GM12865 (cell line): ENCODE data around the gene ZNF75A.
A peak's percentile ranks its signal among the peaks of the same experiment; 100 is the strongest.

Source experiments
- DNase-seq: peaks from one replicate; pipeline ENCODE4 v3.0.0; 2010; ENCODE audit warnings: low read depth
- H3K4me3 ChIP-seq: 2 replicates; pipeline ENCODE4 v1.5.1; 2011; ENCODE audit warnings: mild to moderate bottlenecking, low read depth, low read length, control low read depth
- TF ChIP-seq, protein P1 (sequence below): IDR thresholded peaks from 2 replicates; pipeline ENCODE4 v1.5.1; 2011; ENCODE audit warnings: low read length, control low read depth, low read depth, inconsistent platforms; ENCODE audit not compliant: insufficient read depth; ENCODE audit errors: missing control alignments

Gene ZNF75A

DNA sequence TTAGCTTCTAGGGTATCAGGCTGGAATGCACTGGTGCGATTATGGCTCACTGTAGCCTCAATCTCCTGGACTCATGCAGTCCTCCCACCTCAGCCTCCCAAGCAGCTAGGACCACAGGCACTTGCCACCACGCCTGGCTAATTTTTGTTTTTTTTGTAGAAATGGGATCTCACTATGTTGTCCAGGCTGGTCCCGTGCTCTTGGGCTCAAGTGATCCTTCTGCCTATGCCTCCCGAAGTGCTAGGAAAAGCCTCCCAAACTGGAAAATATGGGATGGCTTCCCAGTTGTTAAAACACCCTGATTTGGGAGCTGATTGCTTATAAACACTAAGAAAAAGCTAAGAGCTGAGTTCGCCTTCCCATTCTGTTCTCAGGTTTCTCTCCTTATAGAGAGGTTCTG lies 28.6 kb upstream of the ZNF75A start:
- DNase-seq = no peak
- TF ChIP-seq, protein P1, sequence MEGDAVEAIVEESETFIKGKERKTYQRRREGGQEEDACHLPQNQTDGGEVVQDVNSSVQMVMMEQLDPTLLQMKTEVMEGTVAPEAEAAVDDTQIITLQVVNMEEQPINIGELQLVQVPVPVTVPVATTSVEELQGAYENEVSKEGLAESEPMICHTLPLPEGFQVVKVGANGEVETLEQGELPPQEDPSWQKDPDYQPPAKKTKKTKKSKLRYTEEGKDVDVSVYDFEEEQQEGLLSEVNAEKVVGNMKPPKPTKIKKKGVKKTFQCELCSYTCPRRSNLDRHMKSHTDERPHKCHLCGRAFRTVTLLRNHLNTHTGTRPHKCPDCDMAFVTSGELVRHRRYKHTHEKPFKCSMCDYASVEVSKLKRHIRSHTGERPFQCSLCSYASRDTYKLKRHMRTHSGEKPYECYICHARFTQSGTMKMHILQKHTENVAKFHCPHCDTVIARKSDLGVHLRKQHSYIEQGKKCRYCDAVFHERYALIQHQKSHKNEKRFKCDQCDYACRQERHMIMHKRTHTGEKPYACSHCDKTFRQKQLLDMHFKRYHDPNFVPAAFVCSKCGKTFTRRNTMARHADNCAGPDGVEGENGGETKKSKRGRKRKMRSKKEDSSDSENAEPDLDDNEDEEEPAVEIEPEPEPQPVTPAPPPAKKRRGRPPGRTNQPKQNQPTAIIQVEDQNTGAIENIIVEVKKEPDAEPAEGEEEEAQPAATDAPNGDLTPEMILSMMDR = no peak
- H3K4me3 ChIP-seq = no peak overlapping the region

DNA sequence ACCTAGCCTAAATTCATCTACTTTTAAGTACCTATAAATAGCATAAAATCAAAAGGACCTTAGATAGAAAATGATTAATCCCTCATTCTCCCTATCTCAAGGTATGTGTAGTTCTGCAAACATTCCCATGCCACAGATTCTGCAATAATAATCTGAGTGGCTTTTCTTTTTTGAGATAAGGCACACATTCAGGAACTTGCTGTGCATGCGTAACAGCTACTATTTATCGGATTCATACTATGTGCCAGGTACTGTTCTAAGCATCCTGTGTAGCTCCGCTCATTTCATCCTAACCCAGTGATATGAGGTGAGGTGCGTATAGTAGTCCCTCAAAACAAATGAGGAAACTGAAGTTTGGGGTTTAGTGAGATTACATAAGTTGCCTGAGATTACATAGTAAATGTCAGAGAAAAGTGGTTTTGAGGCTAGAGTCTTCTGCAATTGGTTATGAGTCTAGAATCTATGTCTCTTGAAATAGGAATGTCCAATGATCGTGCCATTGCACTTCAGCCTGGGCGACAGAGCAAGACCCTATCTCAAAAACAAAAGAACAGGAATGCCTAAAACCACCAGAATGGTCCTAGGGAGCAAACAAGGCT lies 24.0 kb upstream of the ZNF75A start:
- TF ChIP-seq, protein P1 = no peak
- no peak overlapping the region for H3K4me3 ChIP-seq
- no peak for DNase-seq

DNA sequence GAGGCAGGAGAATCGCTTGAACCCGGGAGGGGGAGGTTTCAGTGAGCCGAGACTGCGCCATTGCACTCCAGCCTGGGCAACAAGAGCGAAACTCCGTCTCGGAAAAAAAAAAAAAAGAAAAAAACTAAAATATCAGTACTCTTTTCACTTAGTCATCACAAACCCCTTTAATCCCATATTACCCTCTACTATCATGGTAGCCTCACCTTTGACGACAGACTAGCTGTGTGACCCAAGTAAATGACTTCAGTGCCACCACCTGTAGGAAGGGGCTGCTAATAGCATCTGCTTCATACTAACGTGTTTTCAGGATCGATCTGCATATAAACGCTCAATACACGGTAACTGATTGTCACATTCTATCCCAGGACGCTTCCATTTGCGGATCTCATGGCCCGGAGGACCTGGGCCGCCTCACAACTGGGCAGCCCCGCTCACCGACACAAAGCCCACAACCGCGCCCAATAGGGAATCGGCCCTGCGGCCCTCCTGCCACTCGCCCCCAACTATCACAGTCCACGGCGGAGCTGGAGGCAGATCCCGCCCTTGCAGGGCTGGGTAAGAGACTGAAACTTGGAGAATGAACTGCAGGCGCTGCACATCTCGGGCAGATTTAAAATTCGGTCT lies 23.1 kb upstream of the ZNF75A start:
- TF ChIP-seq, protein P1 = no peak
- DNase-seq = no peak

DNA sequence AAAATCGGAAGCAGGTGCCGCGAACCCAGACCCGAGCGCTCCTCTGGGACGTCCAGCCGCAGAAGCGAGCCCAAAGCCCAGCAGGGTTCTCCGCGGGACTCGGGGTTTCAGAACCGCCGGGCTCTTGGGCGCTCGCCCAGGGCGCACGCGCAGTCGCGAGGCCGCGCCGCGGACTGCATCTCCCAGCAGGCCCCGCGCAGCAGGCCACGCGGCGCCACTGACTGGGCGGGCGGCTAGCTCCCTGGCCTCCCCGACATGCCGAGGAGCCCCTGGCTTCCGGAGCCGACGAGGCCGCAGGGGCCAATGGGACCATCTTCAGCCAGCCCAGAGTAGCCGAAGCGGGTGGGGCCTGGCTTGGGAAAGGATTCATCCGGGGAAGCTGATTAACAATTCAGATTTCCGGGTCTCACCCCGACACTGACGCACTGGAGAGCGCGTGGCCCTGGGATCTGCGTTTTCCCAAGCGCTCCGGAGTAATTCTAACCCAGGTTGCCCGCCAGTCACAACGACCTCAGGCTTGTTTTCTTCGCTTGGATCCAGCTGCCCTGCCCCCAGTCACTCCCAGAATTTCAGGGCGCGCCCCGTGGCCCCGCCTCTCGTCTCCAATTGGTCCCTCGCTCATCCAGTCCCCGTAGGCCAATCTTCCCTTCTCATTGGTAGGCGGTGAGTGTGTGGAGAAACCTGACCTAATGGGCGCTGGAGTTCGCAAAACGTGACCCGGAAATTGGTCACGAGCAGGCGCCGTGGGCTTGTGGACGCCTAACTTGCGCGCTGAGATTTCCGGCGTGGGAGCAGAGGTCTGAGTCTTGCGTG lies 22.4 kb upstream of the ZNF75A start, which contains the start of gene ZNF263:
Gene ZNF263 (plus strand): TSS at position 762 of the 813 bp plus-strand sequence. CDS start 328 bp downstream, outside the sequence.
- peak within 1 kb of the TSS; percentile 82 for H3K4me3 ChIP-seq
- peak; percentile 98 for DNase-seq
- TF ChIP-seq, protein P1 = no peak

More for the DNA sequence above, 23.1 kb upstream of the ZNF75A start:
- H3K4me3 ChIP-seq = peak overlapping the region; percentile 82

DNA sequence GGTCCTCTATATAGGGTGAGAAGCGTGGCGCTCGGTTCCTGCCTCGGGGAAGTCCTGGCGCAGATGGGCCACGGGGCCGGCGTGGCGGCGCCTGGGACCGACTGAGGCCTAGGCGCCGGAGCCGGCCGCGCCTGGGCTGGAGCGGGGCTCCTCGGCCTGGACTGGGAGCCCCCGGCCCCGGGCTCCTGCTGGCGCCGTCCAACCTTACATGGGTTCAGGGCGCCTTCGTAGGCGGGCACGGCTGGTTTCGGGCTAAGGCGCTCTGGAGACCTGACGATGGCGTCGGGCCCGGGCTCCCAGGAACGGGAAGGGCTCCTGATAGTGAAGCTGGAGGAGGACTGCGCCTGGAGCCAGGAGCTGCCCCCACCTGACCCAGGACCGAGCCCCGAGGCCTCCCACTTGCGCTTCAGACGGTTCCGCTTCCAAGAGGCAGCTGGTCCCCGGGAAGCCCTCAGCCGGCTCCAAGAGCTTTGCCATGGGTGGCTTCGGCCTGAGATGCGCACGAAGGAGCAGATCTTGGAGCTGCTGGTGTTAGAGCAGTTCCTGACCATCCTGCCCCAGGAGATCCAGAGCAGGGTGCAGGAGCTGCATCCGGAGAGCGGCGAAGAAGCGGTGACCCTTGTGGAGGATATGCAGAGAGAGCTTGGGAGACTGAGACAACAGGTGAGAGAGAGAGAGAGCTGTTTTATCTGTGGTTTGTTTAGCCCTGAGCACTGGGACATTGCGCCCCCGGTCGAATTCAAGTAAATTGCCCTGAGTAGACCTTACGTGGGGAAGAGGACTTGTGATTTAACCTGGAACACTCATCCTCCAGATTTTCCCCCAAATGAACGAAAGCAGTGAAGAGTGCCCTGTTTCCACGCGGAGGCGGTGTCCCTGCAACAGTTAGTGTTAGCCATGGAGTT lies 21.5 kb upstream of the ZNF75A start:
- H3K4me3 ChIP-seq = peak overlapping the region; percentile 82
- DNase-seq = peak; percentile 12
- TF ChIP-seq, protein P1 = no peak

DNA sequence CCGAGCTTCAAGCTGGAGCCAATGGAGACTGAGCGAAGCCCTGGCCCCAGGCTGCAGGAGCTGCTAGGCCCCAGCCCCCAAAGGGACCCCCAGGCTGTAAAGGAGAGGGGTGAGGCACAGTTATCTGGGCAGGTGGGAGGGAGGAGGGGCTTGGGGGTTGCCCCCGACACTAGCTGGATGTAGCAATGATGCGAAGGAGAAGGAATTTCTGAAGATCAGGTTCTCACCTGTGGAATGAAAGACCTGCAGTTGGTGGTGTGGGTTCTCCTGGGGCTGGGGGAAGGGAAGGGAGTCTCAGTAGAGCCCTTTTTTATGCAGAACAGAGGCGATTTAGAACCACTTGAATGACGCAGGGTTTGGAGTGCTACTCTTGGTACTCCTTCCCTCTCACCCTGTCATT lies 20.2 kb upstream of the ZNF75A start:
- no peak for DNase-seq
- TF ChIP-seq, protein P1 = no peak

More for the DNA sequence above, 20.2 kb upstream of the ZNF75A start:
- H3K4me3 ChIP-seq = no peak overlapping the region
